B cell (primary cell): ENCODE measurements around the gene PRKX.

ENCODE experiments used
- CTCF ChIP-seq: fragments of 200-600 bp; IDR thresholded peaks from one replicate; pipeline ENCODE4 v1.8.0; 2022; ENCODE audit warnings: antibody characterized with exemption, mild to moderate bottlenecking
- EZH2 ChIP-seq: IDR thresholded peaks from 2 replicates; pipeline ENCODE4 v1.6.1; 2012; ENCODE audit warnings: borderline replicate concordance, low read depth, mild to moderate bottlenecking, moderate library complexity, low read length; ENCODE audit not compliant: insufficient read depth, poor library complexity, severe bottlenecking

GRCh38 chrX:3589474-3589873 is 124.0 kb downstream of the PRKX start:
- TF ChIP-seq CTCF (no peak), EZH2 (no peak)
